Karpas-422 (cell line): ENCODE results near the gene GAP43. TPM values are rescaled to one million over a fixed set of nuclear protein-coding genes. Genes with fewer than 3 reads are reported as not detected.

Experiments
- DNase-seq: peaks from one replicate; pipeline ENCODE4 v3.0.0-alpha.2; 2015
- H2AFZ ChIP-seq: fragments of 200-600 bp; sonication (generic); 2 replicates; pipeline ENCODE4 v1.6.1; 2014; ENCODE audit warnings: antibody characterized with exemption, low read length, mixed read lengths
- H3K27ac ChIP-seq: fragments of 200-600 bp; sonication (generic); 2 replicates; pipeline ENCODE4 v1.5.1; 2014; ENCODE audit warnings: mild to moderate bottlenecking, low read length, moderate library complexity
- H3K27me3 ChIP-seq: fragments of 200-600 bp; sonication (generic); 2 replicates; pipeline ENCODE4 v1.6.1; 2014; ENCODE audit warnings: low read length, mixed read lengths
- H3K36me3 ChIP-seq: fragments of 200-600 bp; sonication (generic); 2 replicates; pipeline ENCODE4 v1.6.1; 2014; ENCODE audit warnings: low read length, mixed read lengths; ENCODE audit not compliant: insufficient read depth
- H3K4me1 ChIP-seq: fragments of 200-600 bp; sonication (generic); 2 replicates; pipeline ENCODE4 v1.6.1; 2014; ENCODE audit warnings: mild to moderate bottlenecking, low read length, mixed read lengths
- H3K4me2 ChIP-seq: fragments of 200-600 bp; sonication (generic); 2 replicates; pipeline ENCODE4 v1.6.1; 2014; ENCODE audit warnings: low read length, low read depth, mild to moderate bottlenecking; ENCODE audit not compliant: poor library complexity, severe bottlenecking
- H3K4me3 ChIP-seq: fragments of 200-600 bp; sonication (generic); 2 replicates; pipeline ENCODE4 v1.5.1; 2014; ENCODE audit warnings: mild to moderate bottlenecking, antibody characterized with exemption, low read length, mixed read lengths
- H3K79me2 ChIP-seq: fragments of 200-600 bp; sonication (generic); 2 replicates; pipeline ENCODE4 v1.6.1; 2014; ENCODE audit warnings: mild to moderate bottlenecking, low read length, mixed read lengths
- H3K9ac ChIP-seq: fragments of 200-600 bp; sonication (generic); 2 replicates; pipeline ENCODE4 v1.6.0; 2014; ENCODE audit warnings: low read length
- H3K9me2 ChIP-seq: fragments of 200-600 bp; sonication (generic), shearing (Covaris generic); replicated peaks from 2 replicates; pipeline ENCODE4 v1.6.0; 2014; ENCODE audit warnings: mild to moderate bottlenecking, low read length, moderate library complexity; ENCODE audit not compliant: insufficient read depth
- H3K9me3 ChIP-seq: fragments of 300-700, 200-600 bp; sonication (generic); 2 replicates; pipeline ENCODE4 v1.6.1; 2014; ENCODE audit warnings: low read length, mixed read lengths
- H4K20me1 ChIP-seq: fragments of 200-600 bp; sonication (generic); 2 replicates; pipeline ENCODE4 v1.6.1; 2014; ENCODE audit warnings: mild to moderate bottlenecking, antibody characterized with exemption, low read length, low read depth; ENCODE audit not compliant: insufficient read depth
- total RNA-seq: library from RNA; depleted of rRNA; stranded (reverse); fragments of >200 nt; shearing (Covaris generic); gene quantifications from 2 replicates; pipeline ENCODE4 v1.2.3, GENCODE V29; 2014; ENCODE audit warnings: low replicate concordance

Gene GAP43
- total RNA-seq, 1 experiment from 2014 or later, result not detected

- Histone ChIP-seq H3K9ac (no peak overlapping the region), H3K79me2 (no peaks in the 10 kb centered on the region), H2AFZ (no peak overlapping the region), H3K4me1 (no peaks in the 10 kb centered on the region), H4K20me1 (no peaks in the 10 kb centered on the region), H3K4me2 (no peak overlapping the region), H3K36me3 (no peaks in the 10 kb centered on the region), H3K27me3 (no peaks in the 10 kb centered on the region), H3K9me3 (no peaks in the 10 kb centered on the region), H3K27ac (no peak overlapping the region), H3K4me3 (no peak overlapping the region), H3K9me2 (no peaks in the 10 kb centered on the region)
- no peak for DNase-seq
These were observed 79.3 kb downstream of the GAP43 start for GRCh38 chr3:115702598-115702997.

- Histone ChIP-seq H3K27me3 (no peaks in the 10 kb centered on the region), H3K9ac (no peak overlapping the region), H3K4me1 (no peaks in the 10 kb centered on the region), H3K4me3 (no peak overlapping the region), H3K9me3 (no peaks in the 10 kb centered on the region), H3K27ac (no peak overlapping the region), H2AFZ (no peak overlapping the region), H3K4me2 (no peak overlapping the region), H4K20me1 (no peaks in the 10 kb centered on the region), H3K79me2 (no peaks in the 10 kb centered on the region), H3K36me3 (no peaks in the 10 kb centered on the region), H3K9me2 (no peaks in the 10 kb centered on the region)
- DNase-seq, result no peak
These were observed 81.5 kb downstream of the GAP43 start for GRCh38 chr3:115704661-115705338.

DNA sequence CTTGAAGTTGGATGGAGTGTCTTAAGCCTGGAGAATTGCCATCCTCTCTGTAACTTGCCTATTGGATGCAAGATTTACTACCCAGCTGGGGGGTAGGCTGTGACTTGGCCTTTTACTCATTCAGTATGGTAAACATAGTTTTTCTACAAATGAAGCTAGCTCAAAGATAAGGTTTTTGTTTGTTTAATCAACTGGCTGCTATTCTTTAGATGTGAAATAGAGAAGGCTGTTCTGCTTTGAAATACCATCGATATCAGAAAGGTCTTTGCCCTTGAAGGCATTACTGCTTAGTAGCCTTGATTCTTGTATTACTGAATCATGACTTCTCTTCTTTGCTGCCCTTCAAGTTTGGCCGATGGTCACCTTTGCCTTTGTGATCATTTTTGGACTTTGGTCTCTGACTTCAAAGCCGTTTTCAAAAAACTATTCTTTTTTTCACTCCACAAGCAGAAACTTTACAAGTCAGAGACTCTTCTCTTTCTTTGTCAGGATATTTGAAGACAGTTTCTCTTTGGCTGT is 83.1 kb downstream of the GAP43 start:
- H3K9me2 ChIP-seq, result no peaks in the 10 kb centered on the region
- DNase-seq, result no peak
- no peak overlapping the region for H3K9ac ChIP-seq
- no peak overlapping the region for H3K4me3 ChIP-seq
- H3K27me3 ChIP-seq, result no peaks in the 10 kb centered on the region
- H3K4me2 ChIP-seq, result no peak overlapping the region
- H4K20me1 ChIP-seq, result no peaks in the 10 kb centered on the region
- no peaks in the 10 kb centered on the region for H3K9me3 ChIP-seq
- no peak overlapping the region for H2AFZ ChIP-seq
- H3K27ac ChIP-seq, result no peak overlapping the region
- no peaks in the 10 kb centered on the region for H3K79me2 ChIP-seq
- no peaks in the 10 kb centered on the region for H3K4me1 ChIP-seq
- H3K36me3 ChIP-seq, result no peaks in the 10 kb centered on the region

- H3K9me2 ChIP-seq, result no peaks in the 10 kb centered on the region
- no peak overlapping the region for H3K4me2 ChIP-seq
- H3K4me1 ChIP-seq, result no peaks in the 10 kb centered on the region
- no peaks in the 10 kb centered on the region for H3K9me3 ChIP-seq
- no peaks in the 10 kb centered on the region for H3K36me3 ChIP-seq
- H3K9ac ChIP-seq, result no peak overlapping the region
- no peak for DNase-seq
- no peaks in the 10 kb centered on the region for H4K20me1 ChIP-seq
- H3K79me2 ChIP-seq, result no peaks in the 10 kb centered on the region
- no peak overlapping the region for H3K27ac ChIP-seq
- no peak overlapping the region for H2AFZ ChIP-seq
- no peak overlapping the region for H3K4me3 ChIP-seq
- no peaks in the 10 kb centered on the region for H3K27me3 ChIP-seq
These were observed 85.2 kb downstream of the GAP43 start for GRCh38 chr3:115708540-115708939.

DNA sequence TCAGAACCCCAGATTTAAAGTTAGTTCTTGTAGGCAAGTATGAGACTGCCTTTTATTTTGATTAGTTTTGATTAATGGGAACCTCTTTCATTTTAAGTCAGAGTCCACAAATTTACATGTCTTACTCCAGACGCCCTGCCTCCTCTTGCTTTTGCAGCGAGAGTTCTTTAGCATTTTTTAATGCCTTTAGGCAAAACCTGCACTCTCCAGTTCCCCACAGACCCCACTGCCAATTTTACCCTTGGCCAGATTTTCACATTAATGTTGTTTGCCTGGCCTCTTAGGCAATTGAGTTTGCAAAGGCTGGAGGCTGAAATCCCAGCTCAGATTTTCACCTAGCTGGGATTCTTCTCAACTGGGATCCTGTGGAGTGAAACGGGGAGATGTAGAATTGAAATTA is 85.8 kb downstream of the GAP43 start:
- no peaks in the 10 kb centered on the region for H3K4me1 ChIP-seq
- no peaks in the 10 kb centered on the region for H3K9me3 ChIP-seq
- H4K20me1 ChIP-seq, result no peaks in the 10 kb centered on the region
- H2AFZ ChIP-seq, result no peak overlapping the region
- DNase-seq, result no peak
- no peaks in the 10 kb centered on the region for H3K79me2 ChIP-seq
- H3K4me3 ChIP-seq, result no peak overlapping the region
- H3K9me2 ChIP-seq, result no peaks in the 10 kb centered on the region
- no peak overlapping the region for H3K9ac ChIP-seq
- H3K36me3 ChIP-seq, result no peaks in the 10 kb centered on the region
- no peak overlapping the region for H3K27ac ChIP-seq
- no peaks in the 10 kb centered on the region for H3K27me3 ChIP-seq
- no peak overlapping the region for H3K4me2 ChIP-seq

GRCh38 chr3:115709931-115710330 is 86.6 kb downstream of the GAP43 start:
- no peak overlapping the region for H2AFZ ChIP-seq
- H3K9me2 ChIP-seq, result no peaks in the 10 kb centered on the region
- no peaks in the 10 kb centered on the region for H3K36me3 ChIP-seq
- H3K27ac ChIP-seq, result no peak overlapping the region
- no peaks in the 10 kb centered on the region for H3K79me2 ChIP-seq
- H3K9ac ChIP-seq, result no peak overlapping the region
- H3K9me3 ChIP-seq, result no peaks in the 10 kb centered on the region
- H3K4me1 ChIP-seq, result no peaks in the 10 kb centered on the region
- no peak overlapping the region for H3K4me2 ChIP-seq
- no peaks in the 10 kb centered on the region for H3K27me3 ChIP-seq
- DNase-seq, result no peak
- no peaks in the 10 kb centered on the region for H4K20me1 ChIP-seq
- H3K4me3 ChIP-seq, result no peak overlapping the region

GRCh38 chr3:115710799-115711198 is 87.5 kb downstream of the GAP43 start:
- no peaks in the 10 kb centered on the region for H3K9me3 ChIP-seq
- no peaks in the 10 kb centered on the region for H3K4me1 ChIP-seq
- no peaks in the 10 kb centered on the region for H4K20me1 ChIP-seq
- DNase-seq, result no peak
- H3K4me2 ChIP-seq, result no peak overlapping the region
- no peaks in the 10 kb centered on the region for H3K79me2 ChIP-seq
- no peak overlapping the region for H3K27ac ChIP-seq
- H3K9ac ChIP-seq, result no peak overlapping the region
- no peaks in the 10 kb centered on the region for H3K9me2 ChIP-seq
- H2AFZ ChIP-seq, result no peak overlapping the region
- no peaks in the 10 kb centered on the region for H3K27me3 ChIP-seq
- no peaks in the 10 kb centered on the region for H3K36me3 ChIP-seq
- no peak overlapping the region for H3K4me3 ChIP-seq

- H3K9me3 ChIP-seq, result no peaks in the 10 kb centered on the region
- H3K36me3 ChIP-seq, result no peaks in the 10 kb centered on the region
- H3K9me2 ChIP-seq, result no peaks in the 10 kb centered on the region
- no peaks in the 10 kb centered on the region for H4K20me1 ChIP-seq
- no peak overlapping the region for H2AFZ ChIP-seq
- no peak overlapping the region for H3K4me2 ChIP-seq
- H3K4me1 ChIP-seq, result no peaks in the 10 kb centered on the region
- no peaks in the 10 kb centered on the region for H3K27me3 ChIP-seq
- H3K79me2 ChIP-seq, result no peaks in the 10 kb centered on the region
- H3K27ac ChIP-seq, result no peak overlapping the region
- no peak overlapping the region for H3K9ac ChIP-seq
- H3K4me3 ChIP-seq, result no peak overlapping the region
- no peak for DNase-seq
These were observed 89.6 kb downstream of the GAP43 start for GRCh38 chr3:115712871-115713270.
